Osteoblast (primary cell): ENCODE measurements around the gene CDKAL1. TPM values are rescaled to one million over a fixed set of nuclear protein-coding genes. Genes with fewer than 3 reads are reported as not detected.

Experiments
- DNase-seq: peaks from one replicate; pipeline ENCODE4 v3.0.0; 2011; ENCODE audit warnings: low spot score, mixed read lengths; ENCODE audit not compliant: insufficient read length; ENCODE audit errors: missing footprints
- H2AFZ ChIP-seq: 2 replicates; pipeline ENCODE4 v1.6.0; 2011; ENCODE audit warnings: mild to moderate bottlenecking, low read length
- H3K27ac ChIP-seq: 2 replicates; pipeline ENCODE4 v1.5.1; 2011; ENCODE audit warnings: mild to moderate bottlenecking, low read depth, low read length, moderate library complexity
- H3K27me3 ChIP-seq: 2 replicates; pipeline ENCODE4 v1.6.0; 2012; ENCODE audit warnings: mild to moderate bottlenecking, control low read depth, inconsistent platforms, low read length, moderate library complexity; ENCODE audit not compliant: insufficient read depth
- H3K36me3 ChIP-seq: 2 replicates; pipeline ENCODE4 v1.5.1; 2011; ENCODE audit warnings: mild to moderate bottlenecking, low read length, control low read depth, moderate library complexity; ENCODE audit not compliant: insufficient read depth
- H3K4me1 ChIP-seq: 2 replicates; pipeline ENCODE4 v1.5.1; 2011; ENCODE audit warnings: mild to moderate bottlenecking, low read length, control low read depth, moderate library complexity; ENCODE audit not compliant: insufficient read depth
- H3K4me2 ChIP-seq: 2 replicates; pipeline ENCODE4 v1.6.0; 2011; ENCODE audit warnings: mild to moderate bottlenecking, low read length; ENCODE audit not compliant: insufficient read depth
- H3K4me3 ChIP-seq: fragments of 200-600 bp; sonication (generic); 3 replicates; pipeline ENCODE4 v1.5.1; 2012; ENCODE audit warnings: mild to moderate bottlenecking, low read length, inconsistent platforms; ENCODE audit not compliant: insufficient read depth
- H3K79me2 ChIP-seq: 2 replicates; pipeline ENCODE4 v1.6.0; 2012; ENCODE audit warnings: mild to moderate bottlenecking, low read length, control low read depth, inconsistent platforms; ENCODE audit not compliant: insufficient read depth
- H3K9me3 ChIP-seq: 2 replicates; pipeline ENCODE4 v1.5.1; 2011; ENCODE audit warnings: low read depth, low read length, control low read depth
- H4K20me1 ChIP-seq: 2 replicates; pipeline ENCODE4 v1.6.0; 2012; ENCODE audit warnings: mild to moderate bottlenecking, low read length, control low read depth; ENCODE audit not compliant: insufficient read depth
- total RNA-seq: library from RNA; depleted of rRNA; stranded (reverse); fragments of >200 nt; gene quantifications from 2 replicates; pipeline ENCODE4 v1.2.3, GENCODE V29; 2012
- TF ChIP-seq, protein P1 (sequence below): IDR thresholded peaks from 2 replicates; pipeline ENCODE4 v1.5.1; 2011; ENCODE audit warnings: mild to moderate bottlenecking, low read depth, low read length, moderate library complexity; ENCODE audit errors: extremely low read depth

Gene CDKAL1
- total RNA-seq, 1 donor, result 18.5 TPM

- H3K27ac ChIP-seq, result no peak overlapping the region
- no peak overlapping the region for H2AFZ ChIP-seq
- no peak overlapping the region for H3K4me3 ChIP-seq
- H3K4me2 ChIP-seq, result no peak overlapping the region
- no peaks in the 10 kb centered on the region for H3K27me3 ChIP-seq
- no peaks in the 10 kb centered on the region for H3K9me3 ChIP-seq
- no peaks in the 10 kb centered on the region for H3K36me3 ChIP-seq
- no peaks in the 10 kb centered on the region for H3K79me2 ChIP-seq
- H3K4me1 ChIP-seq, result no peaks in the 10 kb centered on the region
- TF ChIP-seq, protein P1, sequence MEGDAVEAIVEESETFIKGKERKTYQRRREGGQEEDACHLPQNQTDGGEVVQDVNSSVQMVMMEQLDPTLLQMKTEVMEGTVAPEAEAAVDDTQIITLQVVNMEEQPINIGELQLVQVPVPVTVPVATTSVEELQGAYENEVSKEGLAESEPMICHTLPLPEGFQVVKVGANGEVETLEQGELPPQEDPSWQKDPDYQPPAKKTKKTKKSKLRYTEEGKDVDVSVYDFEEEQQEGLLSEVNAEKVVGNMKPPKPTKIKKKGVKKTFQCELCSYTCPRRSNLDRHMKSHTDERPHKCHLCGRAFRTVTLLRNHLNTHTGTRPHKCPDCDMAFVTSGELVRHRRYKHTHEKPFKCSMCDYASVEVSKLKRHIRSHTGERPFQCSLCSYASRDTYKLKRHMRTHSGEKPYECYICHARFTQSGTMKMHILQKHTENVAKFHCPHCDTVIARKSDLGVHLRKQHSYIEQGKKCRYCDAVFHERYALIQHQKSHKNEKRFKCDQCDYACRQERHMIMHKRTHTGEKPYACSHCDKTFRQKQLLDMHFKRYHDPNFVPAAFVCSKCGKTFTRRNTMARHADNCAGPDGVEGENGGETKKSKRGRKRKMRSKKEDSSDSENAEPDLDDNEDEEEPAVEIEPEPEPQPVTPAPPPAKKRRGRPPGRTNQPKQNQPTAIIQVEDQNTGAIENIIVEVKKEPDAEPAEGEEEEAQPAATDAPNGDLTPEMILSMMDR, result no peak
- no peak for DNase-seq
- H4K20me1 ChIP-seq, result no peaks in the 10 kb centered on the region
Measured at GRCh38 chr6:20856681-20857288, 322.5 kb downstream of the CDKAL1 start.

- Histone ChIP-seq H3K27me3 (no peaks in the 10 kb centered on the region), H2AFZ (no peak overlapping the region), H3K79me2 (no peaks in the 10 kb centered on the region), H3K4me2 (no peak overlapping the region), H3K4me1 (no peaks in the 10 kb centered on the region), H3K27ac (no peak overlapping the region), H3K36me3 (no peaks in the 10 kb centered on the region), H3K9me3 (no peaks in the 10 kb centered on the region), H3K4me3 (no peak overlapping the region), H4K20me1 (no peaks in the 10 kb centered on the region)
- TF ChIP-seq, protein P1, result no peak
- peak; percentile 52 for DNase-seq
Measured at GRCh38 chr6:20861481-20861880, 327.2 kb downstream of the CDKAL1 start.

- Histone ChIP-seq H2AFZ (no peak overlapping the region), H3K9me3 (no peaks in the 10 kb centered on the region), H3K79me2 (no peaks in the 10 kb centered on the region), H3K4me1 (peaks cover 6% of the 10 kb centered on the region), H3K27ac (no peak overlapping the region), H4K20me1 (no peaks in the 10 kb centered on the region), H3K4me3 (no peak overlapping the region), H3K36me3 (no peaks in the 10 kb centered on the region), H3K27me3 (no peaks in the 10 kb centered on the region), H3K4me2 (no peak overlapping the region)
- DNase-seq, result no peak
- TF ChIP-seq, protein P1, result no peak
Measured at GRCh38 chr6:20866036-20866435, 331.8 kb downstream of the CDKAL1 start.

DNA sequence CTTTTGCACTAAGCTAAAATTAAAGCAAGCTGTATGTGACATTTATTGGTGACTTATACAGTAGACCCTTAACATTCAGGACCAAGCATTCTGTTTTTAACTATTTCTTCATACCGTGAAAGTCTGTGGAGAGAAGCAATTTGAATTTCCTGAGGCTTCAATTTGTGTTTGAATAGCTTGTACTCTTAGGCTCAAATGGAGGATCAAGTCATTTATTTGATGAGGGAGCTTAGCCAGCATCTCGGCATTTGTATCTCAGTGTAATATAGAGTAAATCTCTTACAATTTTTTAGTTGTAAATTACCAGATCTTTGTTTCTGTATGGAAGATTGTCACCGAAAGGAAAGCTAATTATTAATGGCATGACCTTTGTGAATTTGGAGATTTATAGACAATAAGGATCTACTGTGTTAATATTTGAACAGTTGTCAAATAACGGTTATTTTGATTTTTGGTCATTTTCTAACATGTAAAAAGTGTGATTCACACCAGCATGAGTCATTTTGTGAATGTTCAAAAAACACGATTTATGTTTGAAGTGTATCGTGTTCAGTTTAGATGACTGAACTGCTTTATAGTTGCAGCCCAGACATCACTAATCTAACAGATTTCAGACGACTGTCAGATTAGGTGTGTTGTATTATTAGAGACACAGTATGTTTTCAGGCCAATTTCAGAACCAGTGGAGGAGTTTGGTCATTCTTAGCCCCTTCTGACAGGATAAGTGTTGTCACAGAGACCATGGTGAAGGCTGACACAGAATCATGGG is 332.9 kb downstream of the CDKAL1 start:
- TF ChIP-seq, protein P1, result no peak
- Histone ChIP-seq H3K79me2 (no peaks in the 10 kb centered on the region), H3K4me2 (no peak overlapping the region), H3K4me1 (peaks cover 6% of the 10 kb centered on the region), H4K20me1 (no peaks in the 10 kb centered on the region), H3K9me3 (no peaks in the 10 kb centered on the region), H3K36me3 (no peaks in the 10 kb centered on the region), H3K27ac (no peak overlapping the region), H3K27me3 (no peaks in the 10 kb centered on the region), H2AFZ (peak overlapping the region; percentile 60), H3K4me3 (no peak overlapping the region)
- peak; percentile 62 for DNase-seq
